Measurements from ENCODE around the gene F5.

GRCh38 chr1:169576935-169577331 is 9.3 kb downstream of the F5 start:
- TF ChIP-seq CTCF (IDR thresholded peaks at IDR 0.05) (no peak), POLR2A (IDR thresholded peaks at IDR 0.05) (no peak)
